HG03135 (cell line): Measurements from ENCODE around the gene DOLPP1.

Source experiments
- ATAC-seq: cut with Tn5 transposase; IDR thresholded peaks from one replicate; pipeline ENCODE4 v1.9.1; 2021; ENCODE audit warnings: mild to moderate bottlenecking, moderate library complexity; ENCODE audit not compliant: unreplicated experiment

Gene DOLPP1

DNA sequence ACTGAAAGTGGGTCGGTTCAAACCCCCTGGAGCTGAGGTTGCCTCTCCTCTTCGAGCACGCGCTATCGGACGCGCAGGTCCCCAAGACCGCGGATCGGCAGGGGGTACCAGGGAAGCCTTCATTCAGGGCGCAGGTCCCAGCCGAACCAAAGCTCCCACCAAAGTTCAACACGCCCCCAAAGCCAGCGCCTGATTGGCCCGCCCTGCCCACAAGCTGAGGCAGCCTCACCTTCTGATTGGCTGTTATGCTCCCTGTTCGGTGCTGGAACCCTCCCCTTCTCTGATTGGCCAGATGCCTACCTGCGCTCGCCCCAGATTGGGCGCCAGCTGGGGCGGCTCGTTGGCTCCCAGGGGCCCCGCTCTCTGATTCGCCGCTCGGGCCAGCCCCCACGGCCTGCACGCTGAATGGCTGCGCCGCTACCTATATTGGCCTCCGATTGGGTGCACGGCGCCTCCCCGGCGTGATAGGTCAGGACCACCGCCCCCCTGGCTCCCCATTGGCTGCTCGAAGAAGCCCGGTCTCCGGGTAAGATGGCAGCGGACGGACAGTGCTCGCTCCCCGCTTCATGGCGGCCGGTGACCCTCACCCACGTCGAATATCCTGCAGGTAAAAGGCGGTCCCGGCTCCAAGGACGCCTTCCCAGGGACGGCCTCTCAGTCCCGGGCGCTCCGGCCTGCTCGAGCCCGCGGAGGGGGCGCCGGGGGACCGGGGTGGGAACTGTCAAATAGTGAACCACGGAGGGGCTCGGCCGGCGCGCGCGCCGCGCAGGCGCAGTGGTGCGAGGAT is at the start of gene DOLPP1:
Gene DOLPP1, plus strand, starts transcription at position 511 of the 787 bp plus-strand sequence. Its CDS starts 21 bp downstream, at position 532.
- peak; percentile 91 for ATAC-seq

GRCh38 chr9:129031514-129031913 is 49.4 kb upstream of the DOLPP1 start:
- no peak for ATAC-seq

DNA sequence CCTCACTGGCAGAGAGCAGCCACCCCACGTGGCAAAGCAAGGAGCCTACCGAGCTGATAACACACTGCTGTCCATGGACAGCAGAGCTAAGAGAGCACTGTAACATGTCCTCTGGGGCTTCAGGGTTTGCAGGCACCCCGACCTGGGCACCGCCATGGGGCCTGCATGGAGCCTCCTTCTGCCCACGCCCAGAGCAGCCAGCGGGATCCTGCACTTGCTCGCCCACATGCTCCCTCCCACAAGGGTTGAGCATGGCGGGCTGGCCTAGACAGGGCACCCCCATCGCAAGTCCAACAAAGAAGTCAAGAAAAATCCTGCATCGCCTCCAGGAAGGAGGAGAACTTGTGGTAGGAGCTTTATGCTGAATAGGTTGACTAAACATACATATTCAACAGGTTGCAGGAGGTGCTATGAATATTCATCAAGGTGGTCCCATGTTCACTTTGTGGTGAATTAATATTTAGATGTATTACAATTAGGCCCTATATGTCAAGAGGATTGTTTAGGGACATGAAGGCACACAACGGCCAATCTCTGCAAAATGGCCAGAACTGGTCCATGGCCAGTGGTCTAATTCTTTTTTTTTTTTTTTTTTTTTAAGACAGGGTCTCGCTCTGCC is 48.3 kb upstream of the DOLPP1 start:
- no peak for ATAC-seq

- ATAC-seq: no peak
These were observed 47.7 kb upstream of the DOLPP1 start for GRCh38 chr9:129033216-129033615.

- peak; percentile 10 for ATAC-seq
These were observed 45.1 kb upstream of the DOLPP1 start for GRCh38 chr9:129035838-129036237.

DNA sequence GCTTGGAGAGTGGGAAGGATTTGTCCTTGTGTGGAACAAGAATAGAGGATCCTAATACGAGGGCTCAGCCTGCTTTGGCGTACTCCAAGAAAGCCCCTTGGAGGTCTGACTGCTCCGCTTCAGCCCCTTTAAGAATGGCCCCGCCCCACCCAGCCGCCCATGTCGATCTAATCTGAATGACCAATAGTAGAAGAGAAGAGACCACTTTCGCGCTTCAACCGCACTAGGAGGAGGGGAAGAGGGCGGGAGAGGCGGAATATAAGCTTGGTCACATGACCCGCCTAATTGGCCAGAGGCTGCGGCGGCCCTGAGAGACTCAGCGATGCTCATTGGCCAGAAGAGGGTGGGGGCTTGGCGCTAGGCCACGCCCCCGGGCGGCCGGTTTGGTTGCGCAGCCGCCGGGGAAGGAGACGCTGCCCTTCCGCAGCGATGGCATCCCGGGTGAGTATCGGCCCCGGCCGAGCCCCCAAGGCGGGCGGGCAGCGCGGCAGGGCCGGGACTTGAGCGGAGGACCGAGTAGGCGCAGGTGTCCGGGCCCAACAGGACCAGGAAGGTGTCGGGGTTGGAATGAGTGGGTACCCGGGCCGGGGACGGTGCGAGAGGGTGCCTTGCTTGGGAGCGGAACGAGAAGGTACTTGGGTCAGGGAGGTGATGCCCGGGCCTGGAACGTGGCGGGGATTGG is 44.5 kb upstream of the DOLPP1 start, which contains the start of gene MIGA2:
Gene MIGA2, plus strand, starts transcription at position 386 of the 682 bp plus-strand sequence. CDS start 3,969 bp downstream, outside the sequence.
- ATAC-seq: peak; percentile 94

DNA sequence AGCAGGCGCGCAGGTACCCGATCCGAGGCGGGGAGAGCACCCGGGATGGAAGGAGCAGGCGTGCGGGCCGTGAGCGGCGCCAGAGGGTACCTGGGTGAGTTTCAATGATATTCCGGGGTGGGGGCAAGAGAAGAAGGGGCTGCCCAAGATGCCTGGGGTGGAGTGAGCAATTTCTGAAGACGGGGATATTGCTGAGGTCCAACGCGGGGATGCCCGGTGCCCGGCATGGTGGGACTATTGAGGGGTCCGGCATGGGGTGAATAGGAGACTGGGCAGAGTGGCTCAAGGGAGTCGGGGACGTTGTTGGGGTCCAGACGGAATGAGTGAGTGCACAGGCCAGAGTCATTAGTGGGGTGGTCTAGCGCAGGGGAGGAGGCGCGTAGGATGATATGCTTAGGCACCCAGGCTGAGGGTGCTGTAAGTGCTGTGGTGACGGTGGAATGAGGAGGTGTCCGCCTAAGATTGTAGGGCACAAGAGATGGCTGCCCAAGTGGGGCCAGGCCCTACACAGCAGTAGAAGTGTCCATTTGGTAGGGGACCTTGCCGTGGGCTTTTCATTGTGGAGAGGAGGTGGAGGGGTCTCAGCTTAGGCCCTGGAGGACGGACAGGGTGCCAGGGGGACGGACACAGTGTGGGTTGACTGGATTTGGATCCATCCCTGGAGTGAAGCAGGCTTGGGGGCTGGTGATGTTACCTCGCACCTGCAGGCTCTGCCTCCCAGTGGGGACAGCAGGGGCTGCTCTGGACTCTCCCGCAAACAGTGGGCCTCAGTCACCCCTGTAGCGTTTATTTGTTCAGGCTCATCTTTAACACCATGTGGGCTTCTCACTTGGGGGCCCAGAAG is 43.8 kb upstream of the DOLPP1 start:
- no peak for ATAC-seq

GRCh38 chr9:129037767-129038098 is 43.2 kb upstream of the DOLPP1 start:
- ATAC-seq: no peak

DNA sequence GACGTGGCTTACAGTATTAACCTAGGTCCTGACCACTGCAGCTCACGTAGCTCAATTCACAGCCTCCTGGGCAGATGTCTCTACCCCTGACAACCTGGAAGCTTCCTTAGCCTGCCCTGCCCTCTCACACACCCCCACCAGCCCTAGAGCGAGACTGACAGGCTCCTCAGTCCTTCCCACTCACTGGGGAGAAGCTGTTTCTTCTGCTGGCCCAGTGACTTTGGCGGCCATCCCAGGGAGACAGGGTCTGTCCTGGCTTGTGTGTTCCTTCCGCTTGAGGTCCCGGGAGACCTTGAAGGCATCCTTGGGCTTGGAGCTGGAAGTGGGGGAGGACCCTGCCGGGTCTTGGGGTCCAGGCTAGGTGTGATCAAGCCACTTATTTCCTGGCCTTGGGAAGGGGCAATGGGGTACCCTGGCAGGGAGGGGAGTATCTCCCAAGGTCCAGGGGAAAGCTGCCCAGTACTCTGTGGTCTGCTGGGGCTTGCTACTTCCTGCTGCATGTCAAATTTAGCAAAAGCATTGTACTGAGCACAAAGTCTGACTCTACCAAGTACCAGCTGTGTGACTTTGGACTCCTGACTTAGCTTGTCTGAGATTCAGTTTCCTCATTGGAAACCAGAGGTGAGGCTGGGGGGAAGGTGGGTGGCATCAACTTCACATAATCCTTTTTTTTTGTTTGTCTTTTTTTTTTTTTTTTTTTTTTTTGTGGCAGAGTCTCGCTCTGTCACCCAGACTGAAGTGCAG is 42.6 kb upstream of the DOLPP1 start:
- ATAC-seq: no peak

GRCh38 chr9:129040113-129040643 is 40.7 kb upstream of the DOLPP1 start:
- no peak for ATAC-seq

GRCh38 chr9:129042016-129042415 is 38.9 kb upstream of the DOLPP1 start:
- no peak for ATAC-seq

- ATAC-seq: no peak
These were observed 28.3 kb upstream of the DOLPP1 start for GRCh38 chr9:129052592-129052991.

- ATAC-seq: no peak
These were observed 27.9 kb upstream of the DOLPP1 start for GRCh38 chr9:129053020-129053419.

- no peak for ATAC-seq
These were observed 26.6 kb upstream of the DOLPP1 start for GRCh38 chr9:129054163-129054851.

DNA sequence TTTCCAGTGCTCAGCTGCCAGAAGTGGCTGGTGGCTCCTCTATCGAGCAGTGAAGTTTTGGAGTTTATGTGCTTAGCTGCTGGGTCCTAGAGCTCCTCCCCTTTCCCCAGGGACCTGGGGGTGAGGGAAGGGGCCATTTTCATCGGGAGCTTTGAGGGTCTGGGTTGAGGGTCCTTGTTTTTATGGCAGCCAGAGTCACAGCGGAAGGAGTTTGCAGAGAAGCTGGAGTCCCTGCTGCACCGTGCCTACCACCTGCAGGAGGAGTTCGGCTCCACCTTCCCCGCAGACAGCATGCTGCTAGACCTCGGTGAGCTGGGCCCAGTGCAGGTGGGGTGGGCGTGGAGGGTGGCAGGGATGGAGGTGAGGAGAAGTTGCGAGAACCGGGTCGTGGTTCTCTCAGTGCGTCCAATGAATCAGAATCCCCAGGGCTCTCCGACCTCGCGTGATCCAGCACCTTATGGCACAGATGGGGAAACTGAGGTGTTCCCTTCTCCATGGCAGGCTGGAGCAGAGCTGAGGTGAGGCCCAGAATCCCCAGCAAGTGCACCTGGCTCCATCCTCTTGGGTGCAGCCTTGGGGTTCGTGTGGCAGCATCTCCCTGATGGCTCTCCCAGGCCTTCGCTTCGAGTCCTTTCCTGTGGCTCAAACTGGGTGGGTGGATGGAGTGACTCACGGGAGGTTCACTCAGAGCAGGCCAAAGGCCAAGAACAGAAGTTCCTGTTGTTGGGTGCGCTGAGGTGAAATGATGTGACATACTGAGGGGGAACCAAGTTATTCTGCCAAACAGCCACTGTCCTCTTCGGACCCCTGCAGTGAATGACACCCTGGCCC is 21.7 kb upstream of the DOLPP1 start:
- ATAC-seq: no peak

GRCh38 chr9:129059796-129060785 is 20.8 kb upstream of the DOLPP1 start:
- ATAC-seq: no peak

- no peak for ATAC-seq
These were observed 19.9 kb upstream of the DOLPP1 start for GRCh38 chr9:129060991-129061390.
